Measurements from ENCODE around the gene ZMYND8.

GRCh38 chr20:47298624-47299023, 57.9 kb downstream of the ZMYND8 start:
- TF ChIP-seq CTCF (IDR thresholded peaks at IDR 0.05), result no peak
- TF ChIP-seq ZFX (IDR thresholded peaks at IDR 0.05; ENCODE audit: borderline replicate concordance), result no peak
